Measurements from ENCODE around the gene SOWAHC. TPM values are rescaled to one million over a fixed set of nuclear protein-coding genes. Genes with fewer than 3 reads are reported as not detected.
"Not testable (repeated sequence)": the region's sequence is repeated elsewhere in the genome, so short reads cannot be mapped to it uniquely, and the experiment has no call there.

SOWAHC gene
- total and polyA plus RNA-seq, 5 experiments from 2014 or later: 0.05 to 0.16 (median 0.12) TPM; not detected in 2

DNA sequence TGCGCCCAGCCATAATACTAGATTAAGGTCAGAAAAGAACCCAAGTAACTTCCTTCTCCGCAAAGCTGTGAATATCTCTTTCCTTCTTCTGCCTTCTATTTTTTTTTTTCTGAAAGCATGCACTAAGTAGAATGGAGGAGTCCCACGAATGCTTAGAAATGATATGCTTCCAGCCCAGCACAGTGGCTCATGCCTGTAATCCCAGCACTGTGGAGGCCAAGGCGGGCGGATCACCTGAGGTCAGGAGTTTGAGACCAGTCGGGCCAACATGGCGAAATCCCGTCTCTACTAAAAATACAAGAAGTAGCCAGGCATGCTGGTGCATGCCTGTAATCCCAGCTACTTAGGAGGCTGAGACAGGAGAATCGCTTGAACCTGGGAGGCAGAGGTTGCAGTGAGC is 25.8 kb downstream of the SOWAHC start:
- DNase-seq, H3K27ac Mint-ChIP-seq, H3K9me3 Mint-ChIP-seq, POLR2A ChIA-PET, ATAC-seq, H3K36me3 Mint-ChIP-seq, H3K27me3 Mint-ChIP-seq, H3K4me3 Mint-ChIP-seq, H3K4me1 Mint-ChIP-seq: not testable (repeated sequence)

DNA sequence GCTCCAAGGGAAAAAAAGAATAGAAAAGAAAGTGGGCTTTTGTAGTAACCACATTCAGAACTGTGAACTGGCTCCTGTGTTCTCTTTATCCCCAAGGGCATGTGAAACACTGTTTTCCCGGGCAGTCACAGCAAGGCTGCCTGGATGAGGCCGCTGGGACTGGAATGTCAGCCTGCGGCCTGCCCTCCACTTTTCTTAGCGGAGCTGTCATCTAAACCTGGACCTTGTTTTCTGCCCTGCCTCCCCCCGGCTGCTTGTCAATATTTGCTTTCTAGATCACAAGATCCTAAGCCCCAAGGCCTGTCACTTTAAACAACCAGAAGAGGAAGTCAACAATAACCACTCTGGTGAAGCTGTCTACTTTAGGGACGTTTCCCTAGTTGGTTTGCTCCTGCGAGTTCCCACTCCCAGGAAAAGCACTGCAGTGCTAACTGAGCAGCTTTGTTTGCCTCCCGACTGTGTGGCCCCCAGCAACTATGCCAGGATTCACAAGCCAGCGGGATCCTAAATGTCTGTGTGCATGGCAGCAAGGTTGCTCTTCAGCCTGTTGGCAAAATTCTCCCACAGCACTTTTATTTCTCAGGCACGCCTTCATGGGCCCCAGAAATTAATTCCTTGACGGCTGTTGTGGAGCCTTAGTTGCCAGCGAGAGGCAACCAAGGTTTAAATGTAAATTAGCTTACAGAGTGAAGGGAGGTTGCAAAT is 30.6 kb downstream of the SOWAHC start:
- Mint-ChIP-seq H3K27me3 (peaks cover 4 to 18% (median 6%) of the 10 kb centered on the region in 5 donors), H3K27ac (no peak overlapping the region), H3K4me3 (no peak overlapping the region), H3K36me3 (no peaks in the 10 kb centered on the region), H3K4me1 (no peaks in the 10 kb centered on the region), H3K9me3 (no peaks in the 10 kb centered on the region)
- ATAC-seq: no peak
- DNase-seq: no peak
- POLR2A ChIA-PET: no interaction called here

DNA sequence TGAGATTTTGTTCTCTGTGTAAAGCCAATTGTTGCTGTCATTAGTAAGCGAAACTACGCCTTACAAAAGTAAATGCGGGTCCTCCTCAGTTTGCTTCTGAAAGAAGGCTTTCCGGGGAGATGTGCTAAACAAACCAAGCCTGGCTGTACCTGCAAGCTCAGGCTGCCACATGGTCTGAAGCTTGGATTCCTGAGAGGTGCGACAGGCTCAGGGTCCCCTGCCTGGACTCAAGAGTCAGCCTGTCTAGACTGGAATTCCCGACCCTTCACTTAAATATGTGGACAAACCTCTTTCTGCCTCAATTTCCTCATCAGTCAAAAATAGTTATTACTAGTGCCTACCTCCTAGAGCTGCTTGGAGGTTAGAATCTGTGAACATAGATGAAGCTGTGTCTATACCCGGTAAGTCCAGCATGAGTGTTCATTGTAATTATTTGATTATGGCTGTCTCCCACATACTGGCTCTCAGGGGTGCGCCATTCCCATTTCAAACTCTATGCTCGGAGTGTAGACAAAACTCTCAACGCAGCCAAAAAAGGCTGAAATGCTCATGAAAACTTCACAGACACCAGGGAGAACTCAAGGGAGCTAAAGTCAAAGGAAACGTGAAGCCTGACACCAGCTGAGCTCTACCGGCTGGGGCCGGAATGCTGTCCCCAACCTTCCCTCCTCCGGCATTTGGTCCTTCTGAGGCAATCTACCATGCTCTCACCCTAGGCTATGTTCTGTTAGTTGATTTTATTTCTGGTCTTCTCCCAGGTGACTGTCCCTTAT is 31.4 kb downstream of the SOWAHC start:
- POLR2A ChIA-PET: no interaction called here
- no peaks in the 10 kb centered on the region for H3K36me3 Mint-ChIP-seq
- no peak for ATAC-seq
- no peak overlapping the region for H3K4me3 Mint-ChIP-seq
- H3K27me3 Mint-ChIP-seq: peaks cover 4 to 18% (median 11%) of the 10 kb centered on the region in 5 donors
- no peak overlapping the region for H3K27ac Mint-ChIP-seq
- no peaks in the 10 kb centered on the region for H3K4me1 Mint-ChIP-seq
- no peak for DNase-seq
- H3K9me3 Mint-ChIP-seq: no peaks in the 10 kb centered on the region

DNA sequence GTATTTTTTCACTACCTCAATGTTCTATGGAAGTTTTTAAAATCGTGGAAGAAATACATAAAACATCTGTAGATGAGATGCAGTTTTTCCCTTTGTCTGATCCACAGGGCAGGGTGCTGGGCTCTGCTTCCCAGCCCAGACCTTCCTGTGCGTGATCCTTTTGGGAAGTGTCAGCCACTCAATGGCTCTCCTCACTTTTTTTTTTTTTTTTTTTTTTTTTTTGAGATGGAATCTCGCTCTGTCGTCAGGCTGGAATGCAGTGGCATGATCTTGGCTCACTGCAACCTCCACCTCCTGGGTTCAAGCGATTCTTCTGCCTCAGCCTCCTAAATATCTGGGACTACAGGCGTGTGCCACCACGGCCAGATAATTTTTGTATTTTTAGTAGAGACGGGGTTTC is 32.8 kb downstream of the SOWAHC start:
- H3K27ac Mint-ChIP-seq: no peak overlapping the region
- no peak for ATAC-seq
- H3K4me3 Mint-ChIP-seq: no peak overlapping the region
- no peaks in the 10 kb centered on the region for H3K9me3 Mint-ChIP-seq
- H3K4me1 Mint-ChIP-seq: no peaks in the 10 kb centered on the region
- H3K36me3 Mint-ChIP-seq: no peaks in the 10 kb centered on the region
- peaks cover 7 to 26% (median 11%) of the 10 kb centered on the region in 5 donors for H3K27me3 Mint-ChIP-seq
- DNase-seq: no peak
- POLR2A ChIA-PET: no interaction called here

DNA sequence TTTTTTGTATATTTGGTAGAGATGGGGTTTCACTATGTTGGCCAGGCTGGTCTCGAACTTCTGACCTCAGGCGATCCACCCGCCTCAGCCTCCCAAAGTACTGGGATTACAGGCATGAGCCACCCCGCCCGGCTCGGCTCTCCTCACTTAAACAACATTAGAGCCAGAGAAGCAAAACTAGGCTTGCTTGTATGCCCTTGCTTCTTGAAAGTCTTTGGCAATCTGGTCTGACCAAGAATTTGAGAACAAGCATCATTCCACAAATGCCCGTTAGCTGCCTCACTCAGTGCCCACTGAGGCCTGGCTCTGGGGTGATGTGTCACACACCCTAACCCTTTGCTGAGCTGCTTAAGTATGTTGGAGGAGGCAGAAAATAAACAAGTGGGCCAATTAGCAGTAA is 33.5 kb downstream of the SOWAHC start:
- Mint-ChIP-seq H3K9me3 (no peaks in the 10 kb centered on the region), H3K4me3 (no peak overlapping the region), H3K27me3 (peaks cover 7 to 29% (median 11%) of the 10 kb centered on the region in 5 donors), H3K27ac (no peak overlapping the region), H3K36me3 (no peaks in the 10 kb centered on the region), H3K4me1 (no peaks in the 10 kb centered on the region)
- POLR2A ChIA-PET: no interaction called here
- DNase-seq: no peak
- no peak for ATAC-seq

DNA sequence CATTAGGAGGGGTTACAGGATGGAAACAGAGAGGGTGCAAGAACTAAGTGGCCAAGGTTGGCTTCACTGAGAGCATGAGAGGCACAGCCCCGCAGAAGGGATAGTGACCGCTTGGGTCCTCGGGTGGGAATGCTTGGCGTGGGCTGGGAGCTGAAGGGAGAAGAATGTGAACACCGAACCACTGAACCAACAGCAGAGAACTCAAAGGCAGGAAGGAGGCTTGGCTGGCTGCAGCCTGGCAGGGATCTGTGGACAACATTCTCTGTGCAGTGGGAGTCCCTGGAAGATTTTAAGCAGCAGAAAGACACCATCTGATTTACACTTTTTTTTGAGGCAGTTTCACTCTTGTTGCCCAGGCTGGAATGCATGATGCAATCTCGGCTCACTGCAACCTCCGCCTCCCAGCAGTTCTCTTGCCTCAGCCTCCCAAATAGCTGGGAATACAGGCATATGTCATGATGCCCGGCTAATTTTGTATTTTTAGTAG is 33.9 kb downstream of the SOWAHC start:
- Mint-ChIP-seq H3K4me3 (no peak overlapping the region), H3K36me3 (no peaks in the 10 kb centered on the region), H3K27me3 (peaks cover 10 to 33% (median 13%) of the 10 kb centered on the region in 5 donors), H3K27ac (no peak overlapping the region), H3K4me1 (no peaks in the 10 kb centered on the region), H3K9me3 (no peaks in the 10 kb centered on the region)
- ATAC-seq (no peak), DNase-seq (no peak)
- POLR2A ChIA-PET: no interaction called here

DNA sequence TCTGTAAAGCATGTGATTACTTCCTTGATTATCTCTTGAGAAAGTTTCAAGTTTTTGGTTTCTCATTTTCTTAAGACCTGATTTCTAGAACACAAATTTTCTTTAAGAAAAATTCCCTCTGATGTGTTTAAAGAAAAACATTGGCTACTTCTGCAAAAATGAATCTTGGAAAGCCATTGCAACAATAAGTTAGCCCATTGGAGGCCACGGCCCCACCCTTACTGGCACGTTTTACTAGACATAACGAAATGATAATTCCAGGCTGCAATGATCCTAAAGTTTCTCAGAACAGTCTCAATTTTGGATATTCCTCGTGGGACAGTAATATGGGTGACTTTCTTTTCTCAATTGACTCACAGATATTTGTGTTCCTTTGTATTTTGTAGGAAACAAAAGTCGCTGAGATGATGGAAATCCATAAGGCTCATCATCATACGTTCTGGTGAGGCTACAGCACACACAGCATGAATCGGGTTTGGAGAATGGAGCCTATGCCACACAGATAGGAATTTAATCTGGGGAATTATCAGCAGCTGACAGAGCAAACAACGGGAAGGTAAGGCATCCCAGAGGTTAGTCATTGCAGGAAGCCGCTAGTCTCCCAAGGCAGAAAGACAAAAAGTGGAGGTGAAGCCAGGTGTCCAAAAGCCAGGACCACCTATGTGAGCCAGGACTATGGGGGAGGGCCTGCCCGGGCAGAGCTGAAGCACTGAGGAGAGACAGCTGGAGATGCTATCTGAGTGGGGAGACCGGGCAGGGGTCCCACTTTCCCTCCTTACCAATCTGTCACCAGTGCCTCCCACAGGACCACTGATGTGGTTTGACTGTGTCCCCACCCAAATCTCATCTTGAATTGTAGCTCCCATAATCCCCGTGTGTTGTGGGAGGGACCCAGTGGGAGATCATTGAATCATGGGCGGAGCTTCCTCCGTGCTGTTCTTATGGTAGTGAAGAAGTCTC is 35.9 kb downstream of the SOWAHC start:
- Mint-ChIP-seq H3K4me1 (no peaks in the 10 kb centered on the region), H3K27me3 (peaks cover 11 to 47% (median 14%) of the 10 kb centered on the region in 5 donors), H3K27ac (no peak overlapping the region), H3K4me3 (no peak overlapping the region), H3K9me3 (no peaks in the 10 kb centered on the region), H3K36me3 (no peaks in the 10 kb centered on the region)
- DNase-seq (no peak), ATAC-seq (no peak)
- POLR2A ChIA-PET: no interaction called here

DNA sequence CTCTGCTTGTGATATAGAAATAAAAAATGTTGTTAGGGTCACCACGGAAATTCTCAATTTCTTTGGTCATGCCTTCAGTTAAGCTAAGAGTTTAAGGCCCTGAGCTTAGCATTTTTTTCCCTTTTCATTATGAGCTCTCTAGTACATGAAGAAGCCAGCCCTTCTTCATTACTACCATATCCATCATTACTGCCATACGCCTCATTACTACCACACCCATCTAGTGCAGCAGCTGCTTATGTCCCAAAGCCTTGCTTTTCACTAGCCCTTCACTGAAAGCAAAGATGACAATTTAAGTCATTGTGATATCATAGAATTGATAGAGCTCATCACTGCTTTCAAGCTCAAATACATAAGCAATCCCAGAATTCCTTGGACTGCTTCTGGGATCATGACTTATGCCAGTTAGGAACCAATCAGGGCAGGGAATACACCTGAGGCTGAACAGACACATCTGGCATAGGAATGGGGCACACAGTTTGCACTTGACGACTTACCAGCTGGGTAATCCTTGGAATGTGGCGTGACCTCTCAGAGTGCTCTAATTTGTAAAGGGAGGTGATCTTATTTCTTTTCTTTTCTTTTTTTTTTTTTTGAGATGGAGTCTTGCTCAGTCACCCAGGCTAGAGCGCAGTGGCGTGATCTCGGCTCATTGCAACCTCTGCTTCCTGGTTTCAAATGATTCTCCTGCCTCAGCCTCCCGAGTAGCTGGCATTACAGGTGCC is 40.3 kb downstream of the SOWAHC start:
- POLR2A ChIA-PET: no interaction called here
- no peak overlapping the region for H3K27ac Mint-ChIP-seq
- H3K9me3 Mint-ChIP-seq: peaks cover 0 to 1% (median 0%) of the 10 kb centered on the region in 9 donors
- H3K27me3 Mint-ChIP-seq: peaks cover 6 to 37% (median 14%) of the 10 kb centered on the region in 5 donors
- H3K4me1 Mint-ChIP-seq: no peaks in the 10 kb centered on the region
- DNase-seq (no peak), ATAC-seq (no peak)
- no peak overlapping the region for H3K4me3 Mint-ChIP-seq
- no peaks in the 10 kb centered on the region for H3K36me3 Mint-ChIP-seq

DNA sequence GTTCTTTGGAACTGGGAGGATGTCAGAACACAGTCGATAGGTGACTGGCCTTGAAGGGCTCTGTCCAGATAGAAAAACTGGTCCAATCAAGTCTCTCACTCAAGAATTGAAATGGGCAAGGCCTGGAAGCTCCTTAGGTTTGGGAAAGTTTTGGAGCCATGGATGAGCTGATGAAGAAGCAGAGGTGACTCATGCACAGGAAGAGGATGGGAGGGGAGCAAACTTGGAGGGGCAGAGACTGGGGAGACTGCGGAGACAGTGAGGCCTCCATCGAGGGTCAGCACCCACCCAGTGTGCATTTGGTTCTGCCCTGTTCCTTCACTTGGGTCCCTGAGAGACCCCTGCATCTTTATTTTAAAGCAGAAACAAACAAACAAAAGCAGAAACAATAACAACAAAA is 41.1 kb downstream of the SOWAHC start:
- peaks cover 0 to 37% (median 14%) of the 10 kb centered on the region in 5 donors for H3K27me3 Mint-ChIP-seq
- H3K4me1 Mint-ChIP-seq: no peaks in the 10 kb centered on the region
- ATAC-seq (no peak), DNase-seq (no peak)
- H3K9me3 Mint-ChIP-seq: peaks cover 0 to 1% (median 0%) of the 10 kb centered on the region in 9 donors
- H3K27ac Mint-ChIP-seq: peak overlapping the region in 1 of 10 donors; percentile 3
- POLR2A ChIA-PET: no interaction called here
- no peak overlapping the region for H3K4me3 Mint-ChIP-seq
- no peaks in the 10 kb centered on the region for H3K36me3 Mint-ChIP-seq

DNA sequence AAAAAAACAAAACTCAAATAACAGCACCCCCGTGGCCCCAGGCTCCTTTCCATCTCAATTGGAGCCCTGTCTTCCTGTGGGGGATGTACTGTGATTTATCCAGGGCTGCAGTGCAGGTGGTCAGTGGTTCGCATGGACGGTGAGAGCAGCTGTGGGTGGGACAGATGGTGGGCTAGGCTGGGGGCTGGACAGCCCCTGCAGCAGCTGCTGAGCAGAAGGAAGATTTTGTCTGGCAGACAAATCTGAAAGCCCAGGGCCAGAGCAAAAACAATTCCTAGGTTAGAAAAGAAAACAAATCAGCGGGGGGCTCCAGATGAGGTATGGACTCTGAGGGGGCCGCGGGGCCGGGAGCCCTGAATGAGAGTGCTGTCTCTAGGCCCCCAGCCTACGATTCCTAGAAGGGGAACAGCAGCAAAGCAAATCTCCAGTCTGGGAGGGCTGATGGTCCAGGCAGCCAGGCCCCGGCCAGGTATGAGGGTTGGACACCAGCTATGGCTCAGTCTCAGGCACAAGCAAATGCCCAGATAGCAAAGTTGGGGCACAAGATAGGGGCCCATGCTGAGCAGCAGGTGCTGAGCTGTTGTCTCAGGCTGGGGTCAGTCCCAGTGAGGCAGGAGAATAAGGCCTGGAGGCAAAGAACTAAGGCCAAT is 45.4 kb downstream of the SOWAHC start:
- Mint-ChIP-seq H3K27me3 (peaks cover 0 to 17% (median 14%) of the 10 kb centered on the region in 5 donors), H3K4me1 (no peaks in the 10 kb centered on the region), H3K9me3 (peaks cover 0 to 1% (median 0%) of the 10 kb centered on the region in 9 donors), H3K27ac (no peak overlapping the region), H3K36me3 (no peaks in the 10 kb centered on the region), H3K4me3 (no peak overlapping the region)
- POLR2A ChIA-PET: no interaction called here
- ATAC-seq: no peak
- no peak for DNase-seq

DNA sequence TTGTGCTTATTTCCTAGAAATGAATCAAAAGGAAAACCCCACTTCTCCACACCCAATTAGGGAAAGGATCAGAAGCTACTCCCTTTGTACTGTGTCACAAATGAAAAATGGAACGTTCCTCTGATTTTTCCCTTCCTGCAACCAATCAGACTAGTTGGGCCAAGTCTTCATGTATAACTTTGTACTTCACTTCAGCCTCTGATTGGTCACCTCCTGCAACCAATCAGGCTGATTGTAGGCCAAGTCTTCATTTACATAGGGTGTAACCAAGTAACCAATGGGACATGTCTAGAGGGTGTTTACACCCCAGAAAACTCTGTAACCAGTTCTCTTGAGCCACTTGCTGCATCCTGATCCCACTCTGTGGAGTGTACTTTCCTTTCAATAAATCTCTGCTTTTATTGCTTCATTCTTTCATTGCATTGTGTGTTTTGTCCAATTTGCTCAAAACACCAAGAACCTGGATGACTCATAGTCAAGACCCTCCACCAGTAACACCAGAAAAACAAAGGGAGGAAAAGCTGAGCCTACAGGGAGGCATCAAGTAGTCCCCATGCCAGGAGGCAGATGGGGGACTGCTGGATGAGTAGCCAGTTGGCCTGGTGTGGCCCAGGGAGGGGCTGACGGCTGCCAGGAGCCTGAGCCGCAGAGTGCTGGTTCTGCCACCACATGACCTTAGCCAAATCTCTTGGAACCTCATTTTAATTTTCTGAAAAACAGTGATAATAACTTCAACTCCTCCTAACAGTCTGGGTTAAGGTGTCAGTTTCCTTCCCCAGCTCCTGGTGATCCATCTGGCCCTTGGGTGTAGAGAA is 46.1 kb downstream of the SOWAHC start:
- H3K27me3 Mint-ChIP-seq: peaks cover 0 to 17% (median 14%) of the 10 kb centered on the region in 5 donors
- H3K4me3 Mint-ChIP-seq: no peak overlapping the region
- ATAC-seq (no peak), DNase-seq (no peak)
- H3K9me3 Mint-ChIP-seq: no peaks in the 10 kb centered on the region
- H3K4me1 Mint-ChIP-seq: no peaks in the 10 kb centered on the region
- H3K27ac Mint-ChIP-seq: no peak overlapping the region
- POLR2A ChIA-PET: no interaction called here
- no peaks in the 10 kb centered on the region for H3K36me3 Mint-ChIP-seq
